T follicular helper cell (primary cell): ENCODE data around the gene SLC6A6.

Experiments
- DNase-seq: peaks from one replicate; pipeline ENCODE4 v3.0.0-alpha.2; 2020; ENCODE audit warnings: low read depth

Gene SLC6A6

GRCh38 chr3:14484741-14485140, 82.3 kb downstream of the SLC6A6 start:
- no peak for DNase-seq

- DNase-seq: no peak
These were observed 83.6 kb downstream of the SLC6A6 start for GRCh38 chr3:14485981-14486380.

- DNase-seq: no peak
These were observed 84.1 kb downstream of the SLC6A6 start for GRCh38 chr3:14486460-14486859.

GRCh38 chr3:14487086-14487485, 84.7 kb downstream of the SLC6A6 start:
- no peak for DNase-seq

- DNase-seq: no peak
These were observed 85.4 kb downstream of the SLC6A6 start for GRCh38 chr3:14487821-14488220.

- DNase-seq: no peak
These were observed 86.1 kb downstream of the SLC6A6 start for GRCh38 chr3:14488286-14489041.

- DNase-seq: no peak
These were observed 87.2 kb downstream of the SLC6A6 start for GRCh38 chr3:14489641-14490040.

- no peak for DNase-seq
These were observed 87.8 kb downstream of the SLC6A6 start for GRCh38 chr3:14490255-14490654.

GRCh38 chr3:14490831-14491230, 88.4 kb downstream of the SLC6A6 start:
- DNase-seq: no peak

GRCh38 chr3:14491396-14492190, 89.2 kb downstream of the SLC6A6 start:
- no peak for DNase-seq

- no peak for DNase-seq
These were observed 90.8 kb downstream of the SLC6A6 start for GRCh38 chr3:14492948-14493881.

- no peak for DNase-seq
These were observed 92.0 kb downstream of the SLC6A6 start for GRCh38 chr3:14494279-14494972.

- no peak for DNase-seq
These were observed 92.5 kb downstream of the SLC6A6 start for GRCh38 chr3:14494973-14495300.

- no peak for DNase-seq
These were observed 93.9 kb downstream of the SLC6A6 start for GRCh38 chr3:14496351-14496750.

- DNase-seq: no peak
These were observed 94.9 kb downstream of the SLC6A6 start for GRCh38 chr3:14497321-14497720.

- no peak for DNase-seq
These were observed 100.1 kb downstream of the SLC6A6 start for GRCh38 chr3:14502472-14502871.

GRCh38 chr3:14503033-14503705, 100.8 kb downstream of the SLC6A6 start:
- no peak for DNase-seq

GRCh38 chr3:14503706-14504065, 101.3 kb downstream of the SLC6A6 start:
- no peak for DNase-seq

GRCh38 chr3:14505001-14505802, 102.8 kb downstream of the SLC6A6 start:
- DNase-seq: no peak

- DNase-seq: no peak
These were observed 103.5 kb downstream of the SLC6A6 start for GRCh38 chr3:14505803-14506500.
